NCI-H526 (cell line): ENCODE data around the gene C12orf42.
"Not testable (repeated sequence)": the region's sequence is repeated elsewhere in the genome, so short reads cannot be mapped to it uniquely, and the experiment has no call there.

Source experiments
- DNase-seq, 2 experiments: peaks; one replicate each; lab custom pipeline; 2025; lab: John Stamatoyannopoulos, UW

The C12orf42 gene

DNA sequence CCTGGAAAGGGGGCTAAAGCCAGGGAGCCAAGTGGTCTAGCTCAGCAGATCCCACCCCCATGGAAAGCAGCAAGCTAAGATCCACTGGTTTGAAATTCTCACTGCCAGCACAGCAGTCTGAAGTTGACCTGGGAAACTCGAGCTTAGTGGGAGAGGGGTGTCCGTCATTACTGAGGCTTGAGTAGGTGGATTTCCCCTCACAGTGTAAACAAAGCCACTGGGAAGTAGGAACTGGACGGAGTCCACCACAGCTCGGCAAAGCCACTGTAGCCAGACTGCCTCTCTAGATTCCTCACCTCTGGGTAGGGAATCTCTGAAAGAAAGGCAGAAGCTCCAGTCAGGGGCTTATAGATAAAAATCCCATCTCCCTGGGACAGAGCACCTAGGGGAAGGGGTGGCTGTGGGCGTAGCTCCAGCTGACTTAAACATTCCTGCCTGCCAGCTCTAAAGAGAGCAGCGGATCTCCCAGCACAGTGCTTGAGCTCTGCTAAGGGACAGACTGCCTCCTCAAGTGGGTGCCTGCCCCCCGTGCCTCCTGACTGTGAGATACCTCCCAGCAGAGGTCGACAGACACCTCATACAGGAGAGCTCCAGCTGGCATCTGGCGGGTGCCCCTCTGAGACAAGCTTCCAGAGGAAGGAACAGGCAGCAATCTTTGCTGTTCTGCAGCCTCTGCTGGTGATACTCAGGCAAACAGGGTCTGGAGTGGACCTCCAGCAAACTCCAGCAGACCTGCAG, 70.8 kb downstream of the C12orf42 start:
- not testable (repeated sequence) for DNase-seq

DNA sequence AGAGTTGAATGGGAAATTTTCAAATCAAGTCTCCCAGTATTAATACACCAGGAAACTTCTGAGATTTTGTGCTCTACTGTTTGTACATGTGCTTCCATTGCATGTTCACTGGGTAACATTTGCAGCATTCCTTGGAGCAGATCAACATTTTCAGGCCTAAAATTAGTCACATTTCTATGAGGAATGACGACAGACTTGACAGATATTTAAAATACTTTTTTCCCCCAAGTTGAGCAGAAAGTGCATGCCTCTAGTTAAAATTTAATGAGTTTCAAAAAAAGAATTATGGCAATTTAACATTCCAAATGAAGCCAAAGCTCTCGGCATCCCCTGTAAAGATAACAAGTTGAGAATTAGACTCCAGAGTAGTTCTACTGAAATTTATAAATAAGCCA, 72.3 kb downstream of the C12orf42 start:
- no peak for DNase-seq

DNA sequence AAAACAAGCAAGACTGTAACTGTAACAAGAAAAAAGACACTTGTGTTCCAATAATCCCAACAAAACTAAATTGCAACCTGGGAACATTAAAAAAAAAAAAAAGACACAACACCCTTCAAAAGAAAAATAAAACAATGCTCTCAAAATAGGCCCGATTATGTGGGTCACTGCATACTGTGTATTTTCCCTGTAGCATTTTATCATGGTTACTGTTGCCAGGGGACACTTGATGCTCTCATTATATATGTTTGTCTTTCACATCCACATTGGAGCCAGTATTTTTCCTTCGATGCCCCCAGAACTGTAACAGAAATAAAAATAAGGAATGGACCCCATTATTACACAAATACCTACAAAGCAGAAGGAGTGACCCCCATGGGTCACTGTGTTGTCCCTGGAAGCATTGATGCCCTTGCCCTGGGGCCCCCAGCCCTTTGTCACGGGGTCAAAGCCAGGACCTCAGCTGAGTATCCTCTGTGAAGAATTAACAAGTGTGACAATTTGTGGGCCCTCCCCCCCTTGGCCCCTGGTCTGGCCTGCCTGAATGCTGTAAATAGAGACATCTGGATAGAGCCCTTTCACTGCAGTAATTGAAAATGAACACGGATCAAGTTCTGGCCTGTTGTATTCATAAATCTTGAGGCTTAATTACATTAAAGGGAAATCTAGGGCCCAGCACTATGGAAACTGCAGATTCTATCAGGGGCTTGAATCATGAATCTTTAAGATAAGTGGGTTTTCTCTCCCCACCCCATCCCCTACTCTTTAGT, 72.8 kb downstream of the C12orf42 start:
- DNase-seq, result no peak

DNA sequence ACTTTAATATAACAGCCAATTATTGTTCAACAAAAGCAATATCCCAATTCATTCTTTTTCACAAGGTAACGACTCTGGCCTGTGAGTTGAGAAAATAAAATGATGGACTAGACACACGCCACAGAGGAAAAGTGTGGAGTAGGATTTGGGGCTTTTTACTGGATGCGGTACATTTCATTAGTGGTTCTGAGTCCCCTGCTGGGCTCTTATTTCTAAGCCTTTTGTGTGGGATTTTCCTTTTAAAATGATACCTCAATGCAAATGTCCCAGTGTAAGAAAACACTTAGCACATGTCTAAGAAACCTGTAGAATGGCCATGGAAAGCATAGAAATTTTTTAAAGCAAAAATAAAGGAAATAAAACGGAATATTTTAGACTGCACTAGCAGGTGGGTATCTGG, 73.4 kb downstream of the C12orf42 start:
- DNase-seq, result no peak

DNA sequence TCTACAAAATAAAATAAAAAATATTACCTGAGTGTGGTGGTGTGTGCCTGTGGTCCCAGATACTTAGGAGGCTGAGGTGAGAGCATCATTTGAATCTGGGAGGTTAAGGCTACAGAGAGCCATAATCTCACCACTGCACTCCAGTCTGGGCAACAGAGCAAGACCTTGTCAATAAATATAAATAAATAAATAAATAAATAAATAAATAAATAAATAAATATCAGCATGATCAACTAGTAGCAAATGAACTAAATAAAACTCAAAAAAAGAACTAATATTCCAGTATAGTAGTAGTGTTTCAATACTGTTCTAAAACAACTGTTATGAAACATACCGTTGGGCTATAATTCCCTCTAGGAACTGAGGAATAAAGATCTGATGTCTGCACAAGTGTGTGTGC, 74.4 kb downstream of the C12orf42 start:
- no peak for DNase-seq

DNA sequence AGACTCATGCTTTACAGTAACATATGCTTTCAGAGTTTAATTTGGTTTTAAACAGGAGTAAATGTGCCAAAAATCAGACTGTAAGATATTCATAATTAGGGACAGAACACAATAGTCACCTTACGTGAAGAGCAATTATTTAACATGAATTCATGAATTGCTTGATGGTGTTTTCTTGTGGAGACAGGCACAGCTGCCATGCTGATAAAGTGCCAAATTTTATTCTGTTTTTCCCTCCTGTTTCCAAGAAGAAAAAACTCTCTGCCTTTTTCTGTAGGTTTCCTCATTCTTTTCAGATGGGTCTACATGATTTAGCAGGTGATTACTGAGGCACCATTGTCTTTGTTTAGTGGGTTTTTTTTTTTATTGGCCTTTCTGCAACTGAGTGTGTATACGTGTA, 80.1 kb downstream of the C12orf42 start:
- no peak for DNase-seq

DNA sequence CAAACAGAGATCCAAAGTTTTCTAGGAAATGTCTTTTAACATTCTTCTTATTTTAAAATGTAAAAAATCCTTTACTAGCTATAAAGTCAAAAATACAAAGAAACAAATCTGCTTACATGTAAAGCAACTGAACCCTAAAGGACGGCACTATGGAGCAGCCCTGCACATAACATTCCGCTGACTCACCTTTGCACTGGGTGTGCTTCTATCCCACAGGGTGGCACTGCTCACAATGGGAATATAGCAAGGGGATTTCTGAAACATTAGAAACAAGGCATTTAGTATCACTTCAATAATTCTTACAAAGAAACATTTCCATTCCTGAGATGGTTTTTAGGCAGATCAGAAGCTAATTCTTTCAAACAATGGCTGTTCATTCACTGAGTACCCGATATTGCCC, 94.3 kb downstream of the C12orf42 start:
- no peak for DNase-seq

DNA sequence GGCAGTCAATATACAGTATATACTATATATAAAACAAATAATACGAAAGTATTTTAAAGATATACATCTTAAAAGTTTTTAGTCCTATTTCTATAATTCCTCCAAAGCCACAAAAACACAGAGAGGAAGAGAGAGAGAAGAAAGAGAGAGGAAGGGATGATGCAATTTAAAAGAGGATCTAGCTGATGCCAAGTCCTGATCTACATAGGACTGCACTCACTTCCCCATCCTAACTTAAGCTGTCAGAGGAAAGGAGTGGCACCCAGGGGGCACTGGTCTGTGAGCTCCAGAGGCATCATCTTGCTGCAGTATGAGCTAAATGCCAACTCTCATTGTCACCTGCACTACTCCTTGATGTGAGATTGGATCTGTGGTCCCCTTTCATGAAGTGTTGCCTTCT, 95.8 kb downstream of the C12orf42 start:
- DNase-seq, result no peak

DNA sequence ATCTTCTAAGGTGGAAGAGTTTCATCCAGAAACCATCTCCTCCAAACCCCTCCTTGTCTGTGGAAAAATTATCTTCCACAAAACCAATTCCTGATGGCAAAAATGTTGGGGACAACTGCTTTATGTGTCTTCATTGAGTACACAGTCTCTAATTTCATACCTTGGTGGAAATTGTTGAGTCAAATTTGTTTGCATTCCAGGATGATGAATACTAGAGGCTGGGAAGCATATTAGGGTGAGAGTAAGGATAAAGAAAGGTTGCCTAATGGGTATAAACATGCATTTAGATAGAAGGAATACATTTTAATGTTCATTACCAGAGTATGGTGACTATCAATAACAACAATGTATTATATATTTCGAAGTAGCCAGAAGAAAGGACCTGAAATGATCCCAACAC, 98.2 kb downstream of the C12orf42 start:
- DNase-seq, result no peak

DNA sequence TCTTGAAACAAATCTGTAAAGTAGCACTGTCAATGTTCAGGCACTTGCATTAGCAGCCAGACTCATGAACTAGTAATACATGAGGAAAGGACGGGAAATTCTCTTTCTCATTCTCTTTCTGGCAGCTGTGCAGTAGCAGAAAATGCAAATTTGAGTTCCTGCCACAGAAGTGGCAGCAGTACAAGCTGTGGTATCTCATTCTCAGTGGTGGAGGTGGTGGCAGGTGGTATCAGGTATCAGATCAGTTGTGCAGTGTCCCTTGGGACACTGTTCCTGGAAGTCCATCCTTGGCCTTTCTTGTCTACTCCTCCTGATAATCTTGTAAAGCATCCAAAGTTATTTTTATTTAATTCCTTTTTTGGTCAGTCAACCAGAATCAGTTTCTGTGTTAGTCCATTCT, 103.0 kb downstream of the C12orf42 start:
- no peak for DNase-seq

DNA sequence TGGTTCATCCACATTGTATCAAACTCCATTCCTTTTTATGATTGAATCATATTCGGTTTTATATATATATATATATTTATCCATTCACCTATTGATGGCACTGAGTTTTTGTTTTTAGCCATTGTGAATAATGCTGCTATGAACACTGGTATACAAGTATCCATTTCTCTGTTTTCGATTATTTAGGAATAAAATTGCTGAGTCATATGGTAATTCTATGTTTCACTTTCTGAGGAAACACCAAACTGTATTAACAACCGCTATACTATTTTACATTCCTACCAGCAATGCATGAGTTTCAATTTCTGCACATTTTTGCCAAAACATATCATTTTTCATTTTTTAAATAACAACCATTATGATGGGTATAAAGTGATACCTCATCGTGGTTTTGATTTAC, 104.7 kb downstream of the C12orf42 start:
- DNase-seq, result no peak

DNA sequence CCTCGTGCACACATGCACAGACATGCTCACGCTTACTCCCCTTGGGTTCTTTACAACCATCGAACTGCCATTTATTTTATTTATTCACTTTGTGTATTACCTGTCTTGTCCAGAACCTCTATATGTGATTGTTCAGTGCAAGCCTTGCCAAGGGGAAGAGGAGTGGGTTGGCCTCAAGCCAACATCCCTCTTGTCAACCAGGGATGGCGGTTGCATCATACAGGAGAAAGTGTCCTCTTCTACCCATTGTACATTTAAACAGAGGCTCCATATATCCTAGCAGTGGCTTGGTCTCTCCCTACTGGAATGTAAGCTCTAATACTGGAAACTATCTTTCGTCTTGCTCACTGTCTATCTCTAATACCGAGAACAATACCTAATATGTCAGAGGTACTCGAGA, 108.4 kb downstream of the C12orf42 start:
- DNase-seq, result no peak

DNA sequence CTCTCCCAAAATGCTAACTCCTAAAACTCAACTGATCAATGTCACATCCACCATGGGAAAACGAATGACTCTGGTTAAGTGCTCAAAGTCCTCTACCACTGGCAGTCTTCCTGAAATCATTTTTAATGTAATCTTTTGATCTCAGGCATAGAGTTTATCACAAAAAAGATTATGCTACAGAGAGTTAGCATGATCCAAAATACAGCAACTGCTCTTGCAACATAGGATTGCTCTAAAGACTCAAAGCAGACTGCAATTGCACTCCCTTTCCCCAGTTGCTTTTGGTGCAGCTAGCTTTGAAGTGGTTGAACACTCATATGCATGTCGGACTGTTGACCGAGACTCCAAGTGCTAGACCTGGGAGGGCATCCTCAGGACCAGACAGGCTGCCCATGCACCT, 109.3 kb downstream of the C12orf42 start:
- DNase-seq, result no peak

DNA sequence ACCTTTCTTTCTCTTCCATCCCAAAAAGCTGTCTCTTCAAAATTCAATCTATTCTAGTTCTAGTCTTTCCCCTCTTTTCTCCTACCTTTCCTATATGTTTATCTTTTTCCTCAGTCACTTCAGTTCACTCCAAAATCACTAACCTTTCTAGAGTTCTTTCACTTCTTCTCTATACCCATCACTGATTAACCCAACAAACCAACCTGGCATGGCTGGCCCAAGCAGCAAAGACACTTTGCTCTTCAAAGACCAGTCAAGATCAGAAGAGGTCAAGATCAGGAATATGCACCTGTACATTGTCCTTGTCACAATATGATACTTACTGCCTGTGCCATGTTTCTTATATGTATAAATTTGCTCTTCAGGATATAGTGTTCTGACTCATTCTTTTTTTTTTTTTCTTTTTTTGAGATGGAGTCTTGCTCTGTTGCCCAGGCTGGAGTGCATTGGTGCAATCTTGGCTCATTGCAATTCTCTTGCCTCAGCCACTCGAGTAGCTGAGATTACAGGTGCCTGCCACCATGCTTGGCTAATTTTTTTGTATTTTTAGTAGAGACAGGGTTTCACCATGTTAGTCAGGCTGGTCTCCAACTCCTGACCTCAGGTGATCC, 112.9 kb downstream of the C12orf42 start:
- DNase-seq, result no peak

DNA sequence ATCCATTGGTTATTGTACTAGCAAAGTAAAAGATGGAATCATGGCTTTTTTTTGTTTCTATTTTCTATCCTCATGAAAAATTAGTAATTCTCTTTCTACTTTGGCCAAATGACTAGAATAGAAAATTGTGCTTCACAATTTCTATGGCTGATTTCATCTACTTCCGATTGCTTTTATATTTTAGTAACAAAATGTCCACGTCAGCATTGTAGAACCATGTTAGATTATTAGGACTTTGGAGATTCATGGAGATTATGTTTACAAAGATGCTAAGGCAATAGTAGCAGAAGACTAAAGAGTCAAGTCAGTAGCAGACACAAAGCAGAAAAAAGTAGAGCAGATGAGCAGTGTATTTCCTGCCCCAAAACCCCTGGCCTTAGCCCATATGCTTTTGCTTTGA, 113.6 kb downstream of the C12orf42 start:
- DNase-seq, result no peak

DNA sequence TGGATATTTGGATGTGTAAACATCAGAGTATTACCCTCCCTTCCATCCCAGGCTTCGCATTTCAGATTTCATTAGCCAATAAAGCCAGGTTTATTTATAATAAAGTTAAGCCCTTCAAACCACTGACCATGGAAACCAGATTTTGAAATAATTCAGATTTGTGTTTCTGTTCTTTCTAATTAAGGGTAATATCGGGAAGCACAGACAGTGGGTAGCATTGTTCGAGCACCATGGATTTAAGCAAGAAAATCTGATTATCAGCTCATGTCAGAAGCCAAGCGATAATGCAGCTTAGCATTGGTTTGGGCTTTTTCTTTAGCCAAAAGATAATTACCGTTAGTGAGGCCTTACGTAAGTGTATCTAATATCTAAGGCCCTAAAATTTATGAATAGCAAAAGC, 116.1 kb downstream of the C12orf42 start:
- DNase-seq, result no peak

DNA sequence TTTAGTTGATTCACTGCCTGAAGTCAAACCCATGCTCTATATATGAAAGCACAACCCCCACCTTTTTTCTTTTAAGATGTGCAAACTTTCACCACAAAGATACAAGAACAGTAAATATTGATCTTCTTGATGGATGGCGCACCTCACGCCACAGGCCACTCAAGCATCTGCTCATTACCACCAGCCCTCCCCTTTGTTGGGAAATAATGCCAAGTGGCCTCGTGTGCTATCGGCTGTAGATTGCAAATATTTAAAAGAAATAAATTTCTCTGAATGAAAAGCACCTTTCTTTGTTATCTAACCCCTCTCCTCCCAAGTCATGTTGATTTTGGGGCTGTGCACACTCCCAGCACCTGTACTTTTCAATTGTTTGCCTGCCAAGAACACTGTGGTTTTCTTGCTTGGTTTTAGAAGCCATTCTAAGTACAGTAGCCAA, 122.7 kb downstream of the C12orf42 start:
- no peak for DNase-seq

DNA sequence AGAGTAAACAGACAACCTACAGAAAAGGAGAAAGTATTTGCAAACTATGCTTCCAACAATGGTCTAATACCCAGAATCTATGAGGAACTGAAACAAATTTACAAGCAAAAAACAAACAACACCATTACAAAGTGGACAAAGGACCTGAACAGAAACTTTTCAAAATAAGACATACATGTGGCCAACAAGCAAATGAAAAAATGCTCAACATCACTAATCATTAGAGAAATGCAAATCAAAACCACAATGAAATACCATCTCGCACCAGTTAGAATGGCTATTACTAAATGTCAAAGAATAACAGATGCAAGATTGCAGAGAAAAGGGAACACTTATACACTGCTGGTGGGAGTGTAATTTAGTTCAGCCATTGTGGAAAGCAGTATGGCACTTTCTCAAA, 125.8 kb downstream of the C12orf42 start:
- DNase-seq, result no peak

DNA sequence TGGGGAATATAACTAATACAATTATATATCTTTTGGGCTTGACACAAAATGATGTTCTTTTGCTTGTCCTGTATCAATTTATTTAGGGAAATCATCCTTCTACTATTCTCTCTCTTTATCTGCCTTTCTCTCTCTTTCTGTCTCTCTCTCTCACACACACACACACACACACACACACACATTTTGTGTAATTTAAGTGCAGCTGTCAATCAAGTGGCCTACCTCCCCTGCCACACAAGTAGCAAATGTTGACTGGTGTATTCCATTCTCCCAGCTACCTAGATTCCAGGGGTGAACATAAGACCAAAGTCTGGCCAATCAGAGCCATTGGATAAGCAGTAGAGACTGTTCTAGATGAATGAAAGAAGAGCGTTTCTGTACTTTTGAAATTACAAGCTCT, 127.6 kb downstream of the C12orf42 start:
- no peak for DNase-seq

DNA sequence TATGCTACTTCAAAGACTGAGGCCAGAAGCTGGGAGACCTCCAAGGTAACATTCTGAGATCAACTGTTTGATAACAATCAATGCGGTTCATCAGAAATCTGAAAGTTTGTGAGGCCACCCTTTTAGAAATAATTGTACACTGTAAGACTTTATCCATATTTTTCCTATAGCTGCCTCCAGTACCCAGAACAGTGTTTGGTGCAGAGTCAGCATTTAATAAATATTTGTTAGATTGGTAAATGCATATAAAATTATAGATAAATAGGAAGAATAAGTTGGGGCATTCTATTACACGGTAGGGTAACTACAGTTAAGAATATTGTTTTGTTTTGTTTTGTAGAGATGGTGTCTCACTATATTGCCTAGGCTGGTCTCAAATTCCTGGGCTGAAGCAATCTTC, 141.4 kb downstream of the C12orf42 start:
- DNase-seq, result no peak

DNA sequence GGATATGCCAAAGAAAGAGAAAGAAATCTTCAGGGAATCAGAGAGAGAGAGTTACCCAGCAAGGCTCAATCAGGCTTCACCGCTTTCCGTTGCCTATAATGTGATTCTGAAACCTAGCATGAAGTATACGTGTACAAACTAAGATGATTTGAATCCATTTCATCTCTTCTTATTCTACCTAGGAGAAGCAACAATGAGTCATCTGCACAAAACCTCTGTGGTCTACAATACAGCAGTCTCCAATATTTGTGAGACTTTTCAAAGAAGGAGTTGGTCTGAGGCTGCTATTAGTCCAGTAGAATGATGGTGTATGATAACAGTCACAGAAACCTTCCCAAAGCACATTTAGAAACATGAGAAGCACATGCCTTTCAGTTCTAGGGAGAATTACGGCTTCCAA, 141.9 kb downstream of the C12orf42 start:
- no peak for DNase-seq

DNA sequence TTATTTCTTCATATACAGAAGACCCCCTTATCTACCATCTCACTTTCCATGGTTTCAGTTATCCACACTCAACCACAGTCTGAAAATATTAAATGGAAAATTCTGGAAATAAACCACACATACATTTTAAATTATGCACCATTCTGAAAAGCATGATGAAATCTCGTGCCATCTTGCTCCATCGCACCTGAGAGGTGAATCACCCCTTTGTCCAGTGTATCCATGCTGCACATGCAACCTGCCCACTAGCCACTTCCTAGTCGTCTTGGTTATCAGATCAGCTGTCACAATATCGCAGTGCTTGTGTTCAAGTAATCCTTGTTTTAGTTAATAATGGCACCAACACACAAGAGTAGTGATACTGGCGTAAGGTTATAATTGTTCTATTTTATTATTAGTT, 145.7 kb downstream of the C12orf42 start:
- DNase-seq, result no peak

DNA sequence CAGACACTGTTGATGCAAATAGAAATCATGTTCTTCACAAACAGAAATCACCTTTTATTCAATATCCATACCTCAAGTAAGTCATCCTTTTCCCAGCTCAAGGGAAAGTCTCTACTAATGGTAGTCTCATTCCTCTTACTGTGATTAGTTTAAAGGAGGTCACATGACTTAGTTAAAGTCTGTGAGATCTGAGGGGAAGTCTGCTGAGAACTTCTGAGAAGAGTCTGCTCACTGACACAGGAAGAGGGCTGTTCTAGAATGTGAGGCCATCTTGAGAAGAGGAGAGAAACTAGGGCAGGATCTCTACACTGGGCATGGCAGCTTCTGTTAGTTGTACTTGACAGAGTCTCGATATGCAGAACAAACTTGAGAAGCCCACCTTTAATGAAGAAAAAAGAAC, 146.8 kb downstream of the C12orf42 start:
- no peak for DNase-seq
